SH-SY5Y (cell line): Measurements from ENCODE around the gene PPP2R5B.

Experiments used
- GATA2 ChIP-seq: IDR thresholded peaks from 2 replicates; pipeline ENCODE4 v1.6.1; 2011; ENCODE audit warnings: mild to moderate bottlenecking, low read depth, low read length
- GATA3 ChIP-seq: IDR thresholded peaks from 2 replicates; pipeline ENCODE4 v1.6.1; 2011; ENCODE audit warnings: low read depth, mild to moderate bottlenecking, low read length, moderate library complexity

- TF ChIP-seq GATA2 (no peak), GATA3 (no peak)
Observed at GRCh38 chr11:64885367-64886286, 38.9 kb upstream of the PPP2R5B start.
